NCI-H2196 treated with DMSO at 0.1 percent for 48 hours (cell line): Measurements from ENCODE around the gene AHCYL1.
A peak's percentile ranks its signal among the peaks of the same experiment; 100 is the strongest.
"Not testable (repeated sequence)": the region's sequence is repeated elsewhere in the genome, so short reads cannot be mapped to it uniquely, and the experiment has no call there.

Experiments
- DNase-seq: peaks from one replicate; lab custom pipeline; 2025; ENCODE audit not compliant: unreplicated experiment; lab: John Stamatoyannopoulos, UW

The AHCYL1 gene

GRCh38 chr1:109996476-109996875 is 11.9 kb downstream of the AHCYL1 start:
- DNase-seq: no peak

GRCh38 chr1:109997204-109997866 is 12.8 kb downstream of the AHCYL1 start:
- DNase-seq: no peak

- DNase-seq: no peak
These were observed 13.3 kb downstream of the AHCYL1 start for GRCh38 chr1:109997867-109998229.

GRCh38 chr1:110002695-110003094 is 18.1 kb downstream of the AHCYL1 start:
- DNase-seq: no peak

- no peak for DNase-seq
These were observed 19.3 kb downstream of the AHCYL1 start for GRCh38 chr1:110003747-110004428.

GRCh38 chr1:110004583-110004982 is 20.0 kb downstream of the AHCYL1 start:
- DNase-seq: no peak

GRCh38 chr1:110005971-110006370 is 21.4 kb downstream of the AHCYL1 start:
- DNase-seq: no peak

- no peak for DNase-seq
These were observed 22.0 kb downstream of the AHCYL1 start for GRCh38 chr1:110006516-110006915.

GRCh38 chr1:110007046-110007830 is 22.7 kb downstream of the AHCYL1 start:
- DNase-seq: no peak

- DNase-seq: no peak
These were observed 24.5 kb downstream of the AHCYL1 start for GRCh38 chr1:110008971-110009565.

- DNase-seq: peak; percentile 17
These were observed 27.0 kb downstream of the AHCYL1 start for GRCh38 chr1:110011527-110012041.

- no peak for DNase-seq
These were observed 27.7 kb downstream of the AHCYL1 start for GRCh38 chr1:110012100-110012780.

GRCh38 chr1:110017792-110018191 is 33.2 kb downstream of the AHCYL1 start:
- no peak for DNase-seq

GRCh38 chr1:110018396-110018795 is 33.8 kb downstream of the AHCYL1 start:
- DNase-seq: no peak

GRCh38 chr1:110019770-110020169 is 35.2 kb downstream of the AHCYL1 start:
- DNase-seq: no peak

GRCh38 chr1:110021285-110021684 is 36.7 kb downstream of the AHCYL1 start:
- DNase-seq: no peak

- no peak for DNase-seq
These were observed 40.0 kb downstream of the AHCYL1 start for GRCh38 chr1:110024613-110025012.

- DNase-seq: not testable (repeated sequence)
These were observed 46.1 kb downstream of the AHCYL1 start for GRCh38 chr1:110030687-110031086.

- DNase-seq: no peak
These were observed 47.8 kb downstream of the AHCYL1 start for GRCh38 chr1:110032327-110032726.

- no peak for DNase-seq
These were observed 48.9 kb downstream of the AHCYL1 start for GRCh38 chr1:110033421-110033820.

- no peak for DNase-seq
These were observed 49.5 kb downstream of the AHCYL1 start for GRCh38 chr1:110034040-110034450.
